Cerebellar cortex (tissue), 1 donor: ENCODE results near the gene NFE2.
A peak's percentile ranks its signal among the peaks of the same experiment; 100 is the strongest.
"Not testable (repeated sequence)": the region's sequence is repeated elsewhere in the genome, so short reads cannot be mapped to it uniquely, and the experiment has no call there.

Experiments
- DNase-seq: peaks from one replicate; pipeline ENCODE4 v3.0.0-alpha.2; 2015; ENCODE audit warnings: low spot score

The NFE2 gene

GRCh38 chr12:54300732-54301427, at the start of gene NFE2:
NFE2 (minus strand) TSS chr12:54301015; CDS start chr12:54295248, 5,767 bp downstream.
- DNase-seq: peak; percentile 61

- no peak for DNase-seq
Measured at GRCh38 chr12:54349679-54350078, 48.9 kb upstream of the NFE2 start.

- DNase-seq: no peak
Measured at GRCh38 chr12:54349036-54349435, 48.2 kb upstream of the NFE2 start.

GRCh38 chr12:54341378-54342300, 40.8 kb upstream of the NFE2 start:
- peak; percentile 56 for DNase-seq

- no peak for DNase-seq
Measured at GRCh38 chr12:54340846-54341245, 40.0 kb upstream of the NFE2 start.

- no peak for DNase-seq
Measured at GRCh38 chr12:54338698-54339296, 38.0 kb upstream of the NFE2 start.

- no peak for DNase-seq
Measured at GRCh38 chr12:54337854-54338650, 37.2 kb upstream of the NFE2 start.

- peak; percentile 55 for DNase-seq
Measured at GRCh38 chr12:54337280-54337842, 36.5 kb upstream of the NFE2 start.

GRCh38 chr12:54333420-54334034, 32.7 kb upstream of the NFE2 start:
- no peak for DNase-seq

- DNase-seq: no peak
Measured at GRCh38 chr12:54331461-54331860, 30.6 kb upstream of the NFE2 start.

GRCh38 chr12:54330442-54330841, 29.6 kb upstream of the NFE2 start:
- peak; percentile 49 for DNase-seq

- DNase-seq: peak; percentile 87
Measured at GRCh38 chr12:54329759-54330158, 28.9 kb upstream of the NFE2 start.

GRCh38 chr12:54328595-54329337, 28.0 kb upstream of the NFE2 start:
- DNase-seq: peak; percentile 55

GRCh38 chr12:54325442-54326109, 24.8 kb upstream of the NFE2 start:
- not testable (repeated sequence) for DNase-seq

- peak; percentile 100 for DNase-seq
Measured at GRCh38 chr12:54324617-54325441, 24.0 kb upstream of the NFE2 start, which contains the start of gene COPZ1. COPZ1 (plus strand) TSS chr12:54325131; CDS start chr12:54325164, 33 bp downstream.

GRCh38 chr12:54321363-54321762, 20.5 kb upstream of the NFE2 start:
- no peak for DNase-seq

- not testable (repeated sequence) for DNase-seq
Measured at GRCh38 chr12:54312309-54312708, 11.5 kb upstream of the NFE2 start.

- no peak for DNase-seq
Measured at GRCh38 chr12:54311051-54311450, 10.2 kb upstream of the NFE2 start.
